Loucy (cell line): ENCODE results near the gene INSRR.

Source experiments
- H2AFZ ChIP-seq: fragments of 200-600 bp; sonication (generic); 2 replicates; pipeline ENCODE4 v1.6.0; 2016; ENCODE audit warnings: antibody characterized with exemption, mild to moderate bottlenecking, low read length, moderate library complexity
- H3F3A ChIP-seq: fragments of 200-600 bp; 2 replicates; pipeline ENCODE4 v1.6.0; 2016; ENCODE audit warnings: antibody characterized with exemption, low read depth, mild to moderate bottlenecking
- H3K27me3 ChIP-seq: fragments of 200-600 bp; sonication (generic); 2 replicates; pipeline ENCODE4 v1.6.1; 2014; ENCODE audit warnings: low read length, mild to moderate bottlenecking; ENCODE audit not compliant: insufficient read depth, poor library complexity, severe bottlenecking
- H3K36me3 ChIP-seq: fragments of 200-600 bp; sonication (generic); 2 replicates; pipeline ENCODE4 v1.6.1; 2016; ENCODE audit warnings: low read length; ENCODE audit not compliant: insufficient read depth
- H3K4me1 ChIP-seq: fragments of 200-600 bp; sonication (generic); 2 replicates; pipeline ENCODE4 v1.5.1; 2014; ENCODE audit warnings: low read length, mild to moderate bottlenecking; ENCODE audit not compliant: insufficient read depth, poor library complexity, severe bottlenecking
- H3K4me2 ChIP-seq: fragments of 200-600 bp; sonication (generic); 2 replicates; pipeline ENCODE4 v1.6.0; 2014; ENCODE audit warnings: antibody characterized with exemption, low read length, low read depth, mild to moderate bottlenecking; ENCODE audit not compliant: poor library complexity, severe bottlenecking
- H3K4me3 ChIP-seq: fragments of 200-600 bp; sonication (generic); 2 replicates; pipeline ENCODE4 v1.5.1; 2014; ENCODE audit warnings: low read length, mild to moderate bottlenecking, mixed read lengths; ENCODE audit not compliant: poor library complexity, severe bottlenecking
- H3K79me2 ChIP-seq: fragments of 200-600 bp; sonication (generic); 2 replicates; pipeline ENCODE4 v1.6.1; 2014; ENCODE audit warnings: low read length; ENCODE audit not compliant: insufficient read depth
- H3K9ac ChIP-seq: fragments of 200-600 bp; sonication (generic); 2 replicates; pipeline ENCODE4 v1.6.0; 2014; ENCODE audit warnings: mild to moderate bottlenecking, low read depth, low read length, moderate library complexity; ENCODE audit not compliant: poor library complexity, severe bottlenecking
- H3K9me2 ChIP-seq: fragments of 200-600 bp; sonication (generic); replicated peaks from 2 replicates; pipeline ENCODE4 v1.6.1; 2016; ENCODE audit warnings: low read depth, low read length, mixed read lengths
- H3K9me3 ChIP-seq: fragments of 200-600 bp; sonication (generic); 2 replicates; pipeline ENCODE4 v1.6.1; 2014; ENCODE audit warnings: mild to moderate bottlenecking, antibody characterized with exemption, low read length, low read depth; ENCODE audit not compliant: insufficient read depth
- H4K20me1 ChIP-seq: fragments of 200-600 bp; sonication (generic); 2 replicates; pipeline ENCODE4 v1.6.0; 2014; ENCODE audit warnings: antibody characterized with exemption, low read length, mild to moderate bottlenecking; ENCODE audit not compliant: insufficient read depth, poor library complexity, severe bottlenecking
- EZH2phosphoT487 ChIP-seq: fragments of 200-600 bp; IDR thresholded peaks from 2 replicates; pipeline ENCODE4 v1.6.1; 2018; ENCODE audit warnings: antibody characterized with exemption, mild to moderate bottlenecking, moderate library complexity, borderline replicate concordance
- TF ChIP-seq, protein P1 (sequence below): fragments of 200-600 bp; sonication (generic); conservative IDR thresholded peaks from 2 replicates; pipeline ENCODE4 v1.5.1; 2014; ENCODE audit warnings: mild to moderate bottlenecking, antibody characterized with exemption, low read length

INSRR gene

DNA sequence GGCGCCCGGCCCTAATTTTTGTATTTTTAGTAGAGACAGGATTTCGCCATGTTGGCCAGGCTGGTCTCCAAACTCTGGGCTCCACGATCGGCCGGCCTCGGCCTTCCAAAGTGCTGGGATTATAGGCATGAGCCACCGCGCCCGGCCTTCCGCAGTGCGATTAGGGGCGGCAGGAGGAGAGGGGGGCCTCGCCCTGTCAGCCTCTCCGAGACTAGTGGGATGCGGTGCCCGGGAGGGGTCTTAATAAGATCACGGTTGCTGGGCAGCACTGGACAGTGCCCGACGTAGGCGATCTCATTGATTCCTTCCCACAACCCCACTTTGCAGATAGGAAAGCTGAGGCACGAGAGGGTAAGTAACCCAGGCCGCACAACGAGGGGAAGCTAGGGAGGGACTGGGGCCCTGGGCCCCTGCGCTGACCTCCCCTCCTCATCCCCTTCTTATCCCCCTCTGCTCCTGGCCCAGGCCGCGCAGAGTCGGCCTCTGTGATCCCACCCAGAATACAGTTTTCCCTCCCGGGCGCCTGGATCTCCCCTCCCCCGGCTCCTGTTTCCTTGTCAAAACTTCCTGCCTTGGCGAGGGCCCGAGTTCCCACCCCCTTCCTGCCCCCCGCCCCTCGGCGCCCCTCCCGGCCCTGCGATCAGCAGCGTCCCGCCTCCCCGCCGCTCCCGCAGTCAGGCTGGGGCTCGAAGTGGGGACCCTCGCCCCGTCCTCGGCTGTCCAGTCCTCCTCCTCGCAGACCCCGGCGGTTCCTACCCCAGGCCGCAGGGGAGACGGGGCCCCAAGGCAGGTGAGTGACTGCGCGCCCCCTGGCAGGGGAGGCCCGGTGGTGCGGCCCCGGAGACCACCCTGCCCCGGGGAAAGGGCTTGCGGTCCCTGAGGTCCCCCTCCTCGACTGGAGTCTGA, 34.4 kb upstream of the INSRR start, which contains the start of gene PEAR1:
Gene PEAR1, plus strand, starts transcription at position 671 of the 906 bp plus-strand sequence. CDS start 10,209 bp downstream, outside the sequence.
- H2AFZ ChIP-seq: no peak within 1 kb of the TSS
- no peaks in the 10 kb centered on the region for H3K4me1 ChIP-seq
- H3K4me3 ChIP-seq: no peak within 1 kb of the TSS
- no peak within 1 kb of the TSS for H3K9ac ChIP-seq
- no peak for TF ChIP-seq EZH2phosphoT487
- TF ChIP-seq, protein P1, sequence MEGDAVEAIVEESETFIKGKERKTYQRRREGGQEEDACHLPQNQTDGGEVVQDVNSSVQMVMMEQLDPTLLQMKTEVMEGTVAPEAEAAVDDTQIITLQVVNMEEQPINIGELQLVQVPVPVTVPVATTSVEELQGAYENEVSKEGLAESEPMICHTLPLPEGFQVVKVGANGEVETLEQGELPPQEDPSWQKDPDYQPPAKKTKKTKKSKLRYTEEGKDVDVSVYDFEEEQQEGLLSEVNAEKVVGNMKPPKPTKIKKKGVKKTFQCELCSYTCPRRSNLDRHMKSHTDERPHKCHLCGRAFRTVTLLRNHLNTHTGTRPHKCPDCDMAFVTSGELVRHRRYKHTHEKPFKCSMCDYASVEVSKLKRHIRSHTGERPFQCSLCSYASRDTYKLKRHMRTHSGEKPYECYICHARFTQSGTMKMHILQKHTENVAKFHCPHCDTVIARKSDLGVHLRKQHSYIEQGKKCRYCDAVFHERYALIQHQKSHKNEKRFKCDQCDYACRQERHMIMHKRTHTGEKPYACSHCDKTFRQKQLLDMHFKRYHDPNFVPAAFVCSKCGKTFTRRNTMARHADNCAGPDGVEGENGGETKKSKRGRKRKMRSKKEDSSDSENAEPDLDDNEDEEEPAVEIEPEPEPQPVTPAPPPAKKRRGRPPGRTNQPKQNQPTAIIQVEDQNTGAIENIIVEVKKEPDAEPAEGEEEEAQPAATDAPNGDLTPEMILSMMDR: no peak
- H3K36me3 ChIP-seq: no peaks in the 10 kb centered on the region
- no peaks in the 10 kb centered on the region for H3K9me2 ChIP-seq
- no peaks in the 10 kb centered on the region for H3K9me3 ChIP-seq
- H4K20me1 ChIP-seq: no peaks in the 10 kb centered on the region
- H3K27me3 ChIP-seq: no peaks in the 10 kb centered on the region
- no peak within 1 kb of the TSS for H3K4me2 ChIP-seq
- no peaks in the 10 kb centered on the region for H3K79me2 ChIP-seq
- no peaks in the 10 kb centered on the region for H3F3A ChIP-seq

DNA sequence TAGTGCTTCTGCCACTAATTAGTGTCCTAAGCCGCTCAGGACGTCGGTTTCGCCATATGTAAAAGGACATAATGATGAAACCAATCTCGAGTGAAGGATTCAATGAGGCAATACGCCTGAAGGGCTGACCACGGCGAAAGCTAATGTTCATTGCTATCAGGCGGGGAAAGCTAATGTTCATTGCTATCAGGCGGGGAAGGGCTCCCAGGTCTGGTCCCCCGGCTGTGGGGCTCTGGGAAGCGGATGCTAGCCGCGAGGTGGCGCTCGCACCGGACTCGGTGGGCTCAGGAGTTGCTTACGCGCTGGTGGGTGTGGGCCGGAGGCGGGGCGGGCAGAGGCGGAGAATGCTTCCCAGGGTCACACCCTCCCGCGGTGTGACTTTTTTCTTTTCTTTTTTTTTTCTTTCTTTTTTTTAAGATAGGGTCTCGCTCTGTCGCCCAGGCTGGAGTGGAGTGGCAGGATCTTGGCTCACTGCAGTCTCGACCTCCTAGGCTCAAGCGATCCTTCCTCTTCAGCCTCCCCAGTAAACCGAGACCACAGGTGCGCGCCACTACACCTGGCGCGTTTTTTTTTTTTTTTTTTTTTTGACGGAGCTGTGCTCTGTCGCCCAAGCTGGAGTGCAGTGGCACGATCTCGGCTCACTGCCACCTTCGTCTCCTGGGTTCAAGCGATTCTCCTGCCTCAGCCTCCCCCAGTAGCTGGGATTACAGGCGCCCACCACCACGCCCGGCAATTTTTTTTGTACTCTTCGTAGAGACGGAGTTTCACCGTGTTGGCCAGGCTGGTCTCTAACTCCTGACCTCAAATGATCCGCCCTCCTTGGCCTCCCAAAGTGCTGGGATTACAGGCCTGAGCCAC, 33.5 kb upstream of the INSRR start:
- no peaks in the 10 kb centered on the region for H3K9me3 ChIP-seq
- H3K27me3 ChIP-seq: no peaks in the 10 kb centered on the region
- no peaks in the 10 kb centered on the region for H3K79me2 ChIP-seq
- TF ChIP-seq, protein P1: peak; percentile 73
- no peak for TF ChIP-seq EZH2phosphoT487
- H2AFZ ChIP-seq: no peak overlapping the region
- H3K36me3 ChIP-seq: no peaks in the 10 kb centered on the region
- no peak overlapping the region for H3K4me2 ChIP-seq
- no peak overlapping the region for H3K4me3 ChIP-seq
- no peak overlapping the region for H3K9ac ChIP-seq
- no peaks in the 10 kb centered on the region for H3K4me1 ChIP-seq
- H3F3A ChIP-seq: no peaks in the 10 kb centered on the region
- no peaks in the 10 kb centered on the region for H4K20me1 ChIP-seq
- no peaks in the 10 kb centered on the region for H3K9me2 ChIP-seq

DNA sequence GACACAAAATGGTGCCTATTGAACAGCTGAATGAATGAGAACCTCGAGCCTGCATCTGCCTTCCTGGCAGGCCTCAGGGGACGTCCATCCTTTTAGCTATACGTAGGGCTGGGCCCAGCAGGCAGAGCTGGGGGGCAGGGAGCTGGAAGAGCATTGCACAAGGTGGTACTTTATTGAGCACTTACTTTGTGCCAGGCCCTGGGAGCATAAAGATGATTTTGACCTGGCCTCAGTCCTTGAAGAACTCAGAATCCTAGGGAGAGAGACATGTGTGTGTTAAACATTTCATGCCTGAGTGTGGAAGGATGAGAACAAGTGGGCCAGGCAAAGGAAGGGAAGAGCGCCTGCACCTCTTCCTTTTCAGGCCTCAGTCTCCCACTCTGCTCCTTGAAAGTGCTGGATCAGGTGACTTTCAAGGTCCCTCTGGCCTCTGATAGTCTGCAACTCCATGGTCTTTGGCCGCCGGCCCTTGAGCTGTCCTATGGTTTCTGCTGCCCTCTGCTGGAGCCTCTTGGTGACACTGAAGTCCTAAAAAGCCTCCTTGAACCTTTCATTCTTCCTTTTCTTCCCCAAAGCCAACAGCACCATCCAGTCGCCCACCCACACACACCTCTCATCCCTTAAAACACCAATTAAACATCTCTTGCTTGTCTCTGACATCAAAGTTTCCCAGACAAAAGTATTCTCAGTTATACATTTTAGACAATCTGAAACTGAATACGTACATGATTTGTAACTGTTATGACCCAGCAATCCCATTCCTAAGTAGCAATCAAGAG, 31.1 kb upstream of the INSRR start:
- Histone ChIP-seq H3K9me3 (no peaks in the 10 kb centered on the region), H3K9ac (no peak overlapping the region), H3F3A (no peaks in the 10 kb centered on the region), H3K4me1 (no peaks in the 10 kb centered on the region), H2AFZ (peak overlapping the region; percentile 80), H3K27me3 (no peaks in the 10 kb centered on the region), H3K4me3 (no peak overlapping the region), H3K9me2 (no peaks in the 10 kb centered on the region), H3K4me2 (no peak overlapping the region), H3K36me3 (no peaks in the 10 kb centered on the region), H4K20me1 (no peaks in the 10 kb centered on the region), H3K79me2 (no peaks in the 10 kb centered on the region)
- no peak for TF ChIP-seq EZH2phosphoT487
- TF ChIP-seq, protein P1: peak; percentile 93
